Suprapubic skin (tissue), 4 donors: ENCODE results near the gene TMEM126B. TPM values are rescaled to one million over a fixed set of nuclear protein-coding genes. Genes with fewer than 3 reads are reported as not detected.

ENCODE experiments used
- DNase-seq, 2 donors: peaks; one replicate each; pipeline ENCODE4 v3.0.0-alpha.2; 2019; ENCODE audit warnings: low spot score in 2 of 2
- H3K27ac ChIP-seq: fragments of 200-600 bp; sonication (generic); one replicate; pipeline ENCODE4 v1.5.1; 2019
- H3K27me3 ChIP-seq: fragments of 200-600 bp; sonication (generic); one replicate; pipeline ENCODE4 v1.5.1; 2019
- H3K36me3 ChIP-seq: fragments of 200-600 bp; sonication (generic); one replicate; pipeline ENCODE4 v1.5.1; 2019
- H3K4me1 ChIP-seq: fragments of 200-600 bp; sonication (generic); one replicate; pipeline ENCODE4 v1.5.1; 2019
- H3K4me3 ChIP-seq: fragments of 200-600 bp; sonication (generic); one replicate; pipeline ENCODE4 v1.5.1; 2019; ENCODE audit warnings: mild to moderate bottlenecking
- H3K9me3 ChIP-seq: fragments of 200-600 bp; sonication (generic); one replicate; pipeline ENCODE4 v1.5.1; 2019
- CTCF ChIP-seq, 2 donors: fragments of 200-600 bp in 1 of 2; fragments of 450-650 bp in 1 of 2; sonication (generic) in 1 of 2; IDR thresholded peaks; one replicate each; pipeline ENCODE4 v1.5.1; 2016 to 2019; ENCODE audit warnings: antibody characterized with exemption in 2 of 2, mild to moderate bottlenecking in 1 of 2, moderate library complexity in 1 of 2
- EP300 ChIP-seq: sonication (generic); formaldehyde crosslinking; IDR thresholded peaks from one replicate; pipeline ENCODE4 v1.6.1; 2017; ENCODE audit warnings: antibody characterized with exemption
- POLR2A ChIP-seq, 2 donors: fragments of 450-650 bp; IDR thresholded peaks; one replicate each; pipeline ENCODE4 v1.6.1; 2017; ENCODE audit warnings: antibody characterized with exemption in 2 of 2, mild to moderate bottlenecking in 2 of 2, moderate library complexity in 2 of 2
- POLR2AphosphoS5 ChIP-seq, 3 donors: sonication (generic); formaldehyde crosslinking; IDR thresholded peaks; one replicate each; pipeline ENCODE4 v1.6.1; 2017; ENCODE audit warnings: antibody characterized with exemption in 3 of 3
- WGBS: methylation state at CpG from one replicate; pipeline ENCODE4 v1.1.5; 2018; 5-methylcytosine and 5-hydroxymethylcytosine counted together
- total RNA-seq, 4 donors: library from RNA; depleted of rRNA; stranded (reverse); fragments of >200 nt; gene quantifications; one replicate each; pipeline ENCODE4 v1.1.0, GENCODE V29; 2016

The TMEM126B gene
- total RNA-seq, 4 donors from 2014 or later: 32.4 to 38.4 (median 34.8) TPM

- TF ChIP-seq POLR2AphosphoS5 (IDR thresholded peaks at IDR 0.05): no peak
- no peak for TF ChIP-seq CTCF (IDR thresholded peaks at IDR 0.05)
- TF ChIP-seq POLR2A (IDR thresholded peaks at IDR 0.05): no peak
- TF ChIP-seq EP300: no peak
- Histone ChIP-seq H3K27ac (peak within 1 kb of the TSS; percentile 58), H3K27me3 (no peaks in the 10 kb centered on the region), H3K9me3 (no peaks in the 10 kb centered on the region), H3K4me1 (peaks cover 14% of the 10 kb centered on the region), H3K36me3 (no peaks in the 10 kb centered on the region), H3K4me3 (peak within 1 kb of the TSS; percentile 47)
- DNase-seq: peak; percentile 82 to 86
- 31% methylated on average over 13 of the region's 13 CpGs for WGBS
Observed at GRCh38 chr11:85685820-85686459, 57.5 kb downstream of the TMEM126B start, which contains the start of gene CCDC89. Gene CCDC89, minus strand, starts transcription at chr11:85686195. Its CDS starts 65 bp downstream, at chr11:85686130.

Other genes with a start within 250 kb of the TMEM126B start
- 10 to 100 TPM; 37.9 to 71.5 (median 44.9) TPM for gene DLG2, start 1.2 kb upstream of the TMEM126B start, total RNA-seq
- 10 to 100 TPM; 13.9 to 19.4 (median 15.9) TPM for gene TMEM126A, start 19.4 kb downstream of the TMEM126B start, total RNA-seq
- 10 to 100 TPM; 26.1 to 87.1 (median 32.8) TPM for gene CREBZF, start 36.5 kb downstream of the TMEM126B start, total RNA-seq
- 1 to 10 TPM in 1 of 4 donors, under 1 TPM in 2, not detected in 1; 0.72 to 1.8 (median 0.94) TPM for gene CCDC89, start 57.6 kb downstream of the TMEM126B start, total RNA-seq
- gene SYTL2, start 182.5 kb downstream of the TMEM126B start, total RNA-seq: 10 to 100 TPM; 11.6 to 18.6 (median 14.5) TPM
- not detected for gene CCDC83, start 226.8 kb downstream of the TMEM126B start, total RNA-seq